IMR-90 (cell line): ENCODE data around the gene GALNT16. TPM values are rescaled to one million over a fixed set of nuclear protein-coding genes. Genes with fewer than 3 reads are reported as not detected.

Source experiments
- ATAC-seq: fragments of 200-7000 bp; cut with Tn5 transposase; 2 replicates; pipeline ENCODE4 v1.9.1; 2020; ENCODE audit warnings: low read depth, mild to moderate bottlenecking, moderate library complexity
- BruUV-seq: library from RNA; stranded (reverse); fragments of 400-500 nt; replicated peaks from 2 replicates; lab custom pipeline; 2021; lab: Mats Ljungman, UMichigan
- CTCF ChIA-PET: fragments of 300-600 bp; formaldehyde crosslinking; extraction: SDS; loops from one replicate; lab custom pipeline; 2021; ENCODE audit warnings: antibody characterized with exemption; lab: Yijun Ruan, JAX
- POLR2A ChIA-PET: fragments of 300-600 bp; sonication (Branson Sonifier 250); formaldehyde crosslinking; loops from one replicate; lab custom pipeline; 2022; ENCODE audit warnings: antibody characterized with exemption; ENCODE audit not compliant: unreplicated experiment; lab: Charles Lee
- DNase-seq: peaks from one replicate; pipeline ENCODE4 v3.0.0; 2013
- H2AFZ ChIP-seq: replicated peaks from 2 replicates; pipeline ENCODE3; 2013; ENCODE audit warnings: low read length, mild to moderate bottlenecking; ENCODE audit not compliant: poor library complexity
- H2AK5ac ChIP-seq: 2 replicates; pipeline ENCODE4 v1.6.1; 2013; ENCODE audit warnings: low read depth, low read length, inconsistent platforms
- H2AK9ac ChIP-seq: replicated peaks from 2 replicates; pipeline ENCODE3; 2013; ENCODE audit warnings: mild to moderate bottlenecking, low read depth, low read length, moderate library complexity; ENCODE audit not compliant: poor library complexity
- H2BK120ac ChIP-seq: 2 replicates; pipeline ENCODE4 v1.6.1; 2013; ENCODE audit warnings: low read depth, low read length, inconsistent platforms
- H2BK15ac ChIP-seq: 3 replicates; pipeline ENCODE4 v1.6.1; 2013; ENCODE audit warnings: low read depth, low read length, inconsistent platforms
- H2BK20ac ChIP-seq: 2 replicates; pipeline ENCODE4 v1.6.1; 2013; ENCODE audit warnings: low read depth, mild to moderate bottlenecking, inconsistent platforms, low read length, moderate library complexity
- H2BK5ac ChIP-seq: 2 replicates; pipeline ENCODE4 v1.6.1; 2013; ENCODE audit warnings: mild to moderate bottlenecking, low read depth, low read length, inconsistent platforms; ENCODE audit not compliant: poor library complexity, severe bottlenecking
- H3K14ac ChIP-seq: replicated peaks from 2 replicates; pipeline ENCODE4 v1.6.1; 2013; ENCODE audit warnings: low read depth, low read length, inconsistent platforms
- H3K18ac ChIP-seq: 2 replicates; pipeline ENCODE4 v1.6.1; 2013; ENCODE audit warnings: low read depth, low read length, control low read depth
- H3K23ac ChIP-seq: 2 replicates; pipeline ENCODE4 v1.6.1; 2013; ENCODE audit warnings: low read depth, low read length, inconsistent platforms
- H3K27ac ChIP-seq: 2 replicates; pipeline ENCODE4 v1.5.1; 2013; ENCODE audit warnings: mild to moderate bottlenecking, control low read depth, low read length; ENCODE audit not compliant: insufficient read depth
- H3K27me3 ChIP-seq: 2 replicates; pipeline ENCODE4 v1.6.1; 2013; ENCODE audit warnings: low read length; ENCODE audit not compliant: control insufficient read depth, insufficient read depth
- H3K36me3 ChIP-seq: 2 replicates; pipeline ENCODE4 v1.6.1; 2013; ENCODE audit warnings: low read length, mixed read lengths; ENCODE audit not compliant: control insufficient read depth, insufficient read depth
- H3K4ac ChIP-seq: 2 replicates; pipeline ENCODE4 v1.6.1; 2013; ENCODE audit warnings: low read depth, low read length, inconsistent platforms
- H3K4me1 ChIP-seq: 2 replicates; pipeline ENCODE4 v1.6.1; 2013; ENCODE audit warnings: low read length, mixed read lengths; ENCODE audit not compliant: control insufficient read depth, insufficient read depth
- H3K4me2 ChIP-seq: 2 replicates; pipeline ENCODE4 v1.6.1; 2013; ENCODE audit warnings: low read depth, mild to moderate bottlenecking, control low read depth, low read length, moderate library complexity
- H3K4me3 ChIP-seq: 2 replicates; pipeline ENCODE4 v1.5.1; 2013; ENCODE audit warnings: low read depth, mild to moderate bottlenecking, control low read depth, low read length, moderate library complexity; ENCODE audit not compliant: insufficient read depth
- H3K56ac ChIP-seq: 2 replicates; pipeline ENCODE4 v1.6.1; 2013; ENCODE audit warnings: low read length, inconsistent platforms; ENCODE audit not compliant: insufficient read depth; ENCODE audit errors: extremely low read depth
- H3K79me1 ChIP-seq, 2 experiments: 2 replicates each; pipeline ENCODE4 v1.6.1; 2013; ENCODE audit warnings: low read length in 2 of 2, inconsistent platforms in 1 of 2, low read depth in 1 of 2
- H3K9ac ChIP-seq: 2 replicates; pipeline ENCODE4 v1.6.1; 2013; ENCODE audit warnings: low read depth, low read length, control low read depth
- H3K9me1 ChIP-seq: 2 replicates; pipeline ENCODE4 v1.6.1; 2013; ENCODE audit warnings: low read length, inconsistent platforms; ENCODE audit not compliant: insufficient read depth
- H3K9me3 ChIP-seq: 2 replicates; pipeline ENCODE4 v1.6.1; 2013; ENCODE audit warnings: low read length; ENCODE audit not compliant: control insufficient read depth, insufficient read depth
- H4K20me1 ChIP-seq: 2 replicates; pipeline ENCODE4 v1.6.1; 2013; ENCODE audit warnings: low read length, inconsistent platforms; ENCODE audit not compliant: insufficient read depth
- H4K5ac ChIP-seq: 2 replicates; pipeline ENCODE4 v1.6.1; 2013; ENCODE audit warnings: mild to moderate bottlenecking, low read depth, low read length, control low read depth
- H4K8ac ChIP-seq, 2 experiments: 2 replicates each; pipeline ENCODE4 v1.6.1; 2013; ENCODE audit warnings: low read depth in 2 of 2, low read length in 2 of 2, control low read depth in 1 of 2, inconsistent platforms in 1 of 2
- H4K91ac ChIP-seq: 2 replicates; pipeline ENCODE4 v1.6.1; 2013; ENCODE audit warnings: low read depth, low read length, inconsistent platforms; ENCODE audit not compliant: insufficient read depth
- BHLHE40 ChIP-seq: fragments of 150-350 bp; IDR thresholded peaks from 2 replicates; pipeline ENCODE4 v1.6.1; 2016; ENCODE audit warnings: mild to moderate bottlenecking, low read depth, low read length
- CEBPB ChIP-seq: IDR thresholded peaks from 2 replicates; pipeline ENCODE4 v1.6.1; 2012; ENCODE audit warnings: low read depth, low read length, improper control_type of control experiment
- CHD1 ChIP-seq: IDR thresholded peaks from 2 replicates; pipeline ENCODE4 v1.6.1; 2012; ENCODE audit warnings: low read depth, low read length, improper control_type of control experiment
- ELK1 ChIP-seq: fragments of 150-350 bp; IDR thresholded peaks from 2 replicates; pipeline ENCODE4 v1.6.1; 2016; ENCODE audit warnings: low read depth, mild to moderate bottlenecking, low read length, moderate library complexity, borderline replicate concordance
- FOS ChIP-seq: fragments of 150-350 bp; IDR thresholded peaks from 2 replicates; pipeline ENCODE4 v1.6.1; 2016; ENCODE audit warnings: low read depth, low read length
- MAFK ChIP-seq: IDR thresholded peaks from 2 replicates; pipeline ENCODE4 v1.6.1; 2012; ENCODE audit warnings: low read depth, low read length, improper control_type of control experiment
- MAZ ChIP-seq: IDR thresholded peaks from 2 replicates; pipeline ENCODE4 v1.6.1; 2012; ENCODE audit warnings: low read depth, mild to moderate bottlenecking, low read length, improper control_type of control experiment, moderate library complexity, borderline replicate concordance
- MXI1 ChIP-seq: IDR thresholded peaks from 2 replicates; pipeline ENCODE4 v1.6.1; 2012; ENCODE audit warnings: low read depth, mild to moderate bottlenecking, low read length, moderate library complexity, borderline replicate concordance
- NFE2L2 ChIP-seq: fragments of 150-350 bp; IDR thresholded peaks from 2 replicates; pipeline ENCODE4 v1.6.1; 2016; ENCODE audit warnings: low read depth, mild to moderate bottlenecking, low read length
- POLR2A ChIP-seq: IDR thresholded peaks from 2 replicates; pipeline ENCODE4 v1.6.1; 2012; ENCODE audit warnings: mild to moderate bottlenecking, low read depth, low read length
- RAD21 ChIP-seq: IDR thresholded peaks from 2 replicates; pipeline ENCODE4 v1.6.1; 2012; ENCODE audit warnings: low read length, improper control_type of control experiment
- RCOR1 ChIP-seq: IDR thresholded peaks from 2 replicates; pipeline ENCODE4 v1.6.1; 2012; ENCODE audit warnings: mild to moderate bottlenecking, low read length, improper control_type of control experiment; ENCODE audit not compliant: insufficient replicate concordance
- RFX5 ChIP-seq: IDR thresholded peaks from 2 replicates; pipeline ENCODE4 v1.8.0; 2012; ENCODE audit warnings: low read depth, mild to moderate bottlenecking, low read length, moderate library complexity
- SMC3 ChIP-seq: fragments of 150-350 bp; IDR thresholded peaks from 2 replicates; pipeline ENCODE4 v1.6.1; 2016; ENCODE audit warnings: low read depth, mild to moderate bottlenecking, antibody characterized with exemption, low read length, moderate library complexity
- WGBS, 2 experiments: methylation state at CpG; one replicate each; pipeline versions ENCODE4 v1.1.5 to v1.1.7; 2013; ENCODE audit warnings: missing lambda C conversion rate in 2 of 2; ENCODE audit not compliant: insufficient read length in 1 of 2; ENCODE audit errors: extremely low coverage in 2 of 2; 5-methylcytosine and 5-hydroxymethylcytosine counted together
- dilution Hi-C: fragments of 300-500 bp; cut with HindIII; formaldehyde crosslinking; loops from one replicate; pipeline ENCODE4 v1.14.3; 2018; ENCODE audit warnings: low sequenced_read_pairs; ENCODE audit not compliant: unreplicated experiment
- in situ Hi-C: fragments of 300-500 bp; cut with MboI; formaldehyde crosslinking; loops from 3 replicates; pipeline ENCODE4 v1.14.3; 2019; ENCODE audit warnings: low sequenced_read_pairs, inconsistent platforms, mixed read lengths
- intact Hi-C: fragments of 100-400 bp; cut with micrococcal nuclease; formaldehyde crosslinking; loops from 2 replicates; pipeline ENCODE4 v1.10.0; 2022
- polyA plus RNA-seq, 3 experiments: library from polyadenylated mRNA; depleted of rRNA; stranded (reverse); fragments of >200 nt; gene quantifications; 2 replicates each; pipeline ENCODE4 v1.2.3, GENCODE V29; 2012; ENCODE audit warnings: low replicate concordance in 1 of 3
- total RNA-seq: library from RNA; depleted of rRNA; stranded (reverse); fragments of >200 nt; gene quantifications from 2 replicates; pipeline ENCODE4 v1.2.3, GENCODE V29; 2012
- TF ChIP-seq, protein P1 (sequence below): conservative IDR thresholded peaks from 2 replicates; pipeline ENCODE4 v1.5.1; 2012; ENCODE audit warnings: mild to moderate bottlenecking, low read depth, low read length, improper control_type of control experiment
- TF ChIP-seq, protein P2 (sequence below): fragments of 150-350 bp; IDR thresholded peaks from 2 replicates; pipeline ENCODE4 v1.6.1; 2017; ENCODE audit warnings: mild to moderate bottlenecking, antibody characterized with exemption, low read length, low read depth

The GALNT16 gene
- total and polyA plus RNA-seq, 2 of the 4 experiments (the other 2 are of a cell fraction), result 0.36 to 1.5 TPM

GRCh38 chr14:69320581-69321365 is 60.8 kb downstream of the GALNT16 start:
- H2BK5ac ChIP-seq, result no peak overlapping the region
- H3K79me1 ChIP-seq, result no peaks in the 10 kb centered on the region
- H4K20me1 ChIP-seq, result peaks cover 7% of the 10 kb centered on the region; the same call in 1 of the 2 replicates
- DNase-seq (no peak), ATAC-seq (no peak)
- no peak overlapping the region for H3K14ac ChIP-seq
- ChIA-PET CTCF (no interaction called here), POLR2A (no interaction called here)
- no peak overlapping the region for H4K8ac ChIP-seq
- no peak overlapping the region for H4K91ac ChIP-seq
- H2BK15ac ChIP-seq, result no peak overlapping the region
- no peak overlapping the region for H2AK9ac ChIP-seq
- H2BK120ac ChIP-seq, result no peak overlapping the region
- in situ Hi-C loops (no loop called here), intact Hi-C loops (no loop called here), dilution Hi-C loops (no loop called here)
- H3K9ac ChIP-seq, result no peak overlapping the region
- no peak overlapping the region for H4K5ac ChIP-seq
- no peak overlapping the region for H3K23ac ChIP-seq
- WGBS, 2 experiments, result 95% methylated on average over 7 of the region's 18 CpGs; no CpG with 5 or more reads in 1 of the 2 experiments
- no peaks in the 10 kb centered on the region for H3K9me3 ChIP-seq
- H3K4me1 ChIP-seq, result peaks cover 11% of the 10 kb centered on the region
- H2AK5ac ChIP-seq, result no peak overlapping the region
- H3K56ac ChIP-seq, result no peak overlapping the region
- no peaks in the 10 kb centered on the region for H3K36me3 ChIP-seq
- no peak overlapping the region for H2AFZ ChIP-seq
- H3K4me3 ChIP-seq, result no peak overlapping the region
- H2BK20ac ChIP-seq, result no peak overlapping the region
- BruUV-seq, result no TSS peak
- no peak for TF ChIP-seq CEBPB
- TF ChIP-seq CHD1, result no peak
- TF ChIP-seq POLR2A, result no peak
- no peak for TF ChIP-seq SMC3
- no peak for TF ChIP-seq FOS
- TF ChIP-seq MXI1, result no peak
- TF ChIP-seq MAZ, result no peak
- TF ChIP-seq, protein P1, sequence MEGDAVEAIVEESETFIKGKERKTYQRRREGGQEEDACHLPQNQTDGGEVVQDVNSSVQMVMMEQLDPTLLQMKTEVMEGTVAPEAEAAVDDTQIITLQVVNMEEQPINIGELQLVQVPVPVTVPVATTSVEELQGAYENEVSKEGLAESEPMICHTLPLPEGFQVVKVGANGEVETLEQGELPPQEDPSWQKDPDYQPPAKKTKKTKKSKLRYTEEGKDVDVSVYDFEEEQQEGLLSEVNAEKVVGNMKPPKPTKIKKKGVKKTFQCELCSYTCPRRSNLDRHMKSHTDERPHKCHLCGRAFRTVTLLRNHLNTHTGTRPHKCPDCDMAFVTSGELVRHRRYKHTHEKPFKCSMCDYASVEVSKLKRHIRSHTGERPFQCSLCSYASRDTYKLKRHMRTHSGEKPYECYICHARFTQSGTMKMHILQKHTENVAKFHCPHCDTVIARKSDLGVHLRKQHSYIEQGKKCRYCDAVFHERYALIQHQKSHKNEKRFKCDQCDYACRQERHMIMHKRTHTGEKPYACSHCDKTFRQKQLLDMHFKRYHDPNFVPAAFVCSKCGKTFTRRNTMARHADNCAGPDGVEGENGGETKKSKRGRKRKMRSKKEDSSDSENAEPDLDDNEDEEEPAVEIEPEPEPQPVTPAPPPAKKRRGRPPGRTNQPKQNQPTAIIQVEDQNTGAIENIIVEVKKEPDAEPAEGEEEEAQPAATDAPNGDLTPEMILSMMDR, result no peak
- no peak for TF ChIP-seq NFE2L2
- TF ChIP-seq MAFK, result no peak
- TF ChIP-seq, protein P2, sequence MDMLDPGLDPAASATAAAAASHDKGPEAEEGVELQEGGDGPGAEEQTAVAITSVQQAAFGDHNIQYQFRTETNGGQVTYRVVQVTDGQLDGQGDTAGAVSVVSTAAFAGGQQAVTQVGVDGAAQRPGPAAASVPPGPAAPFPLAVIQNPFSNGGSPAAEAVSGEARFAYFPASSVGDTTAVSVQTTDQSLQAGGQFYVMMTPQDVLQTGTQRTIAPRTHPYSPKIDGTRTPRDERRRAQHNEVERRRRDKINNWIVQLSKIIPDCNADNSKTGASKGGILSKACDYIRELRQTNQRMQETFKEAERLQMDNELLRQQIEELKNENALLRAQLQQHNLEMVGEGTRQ, result no peak
- TF ChIP-seq RAD21, result no peak
- TF ChIP-seq BHLHE40, result no peak
- no peak for TF ChIP-seq ELK1
- TF ChIP-seq RFX5, result no peak
- TF ChIP-seq RCOR1, result no peak
- H3K4me2 ChIP-seq, result no peak overlapping the region
- peaks cover 8% of the 10 kb centered on the region for H3K27me3 ChIP-seq
- H3K18ac ChIP-seq, result no peak overlapping the region
- H3K4ac ChIP-seq, result no peak overlapping the region
- H3K9me1 ChIP-seq, result peaks cover 24% of the 10 kb centered on the region
- no peak overlapping the region for H3K27ac ChIP-seq
